A172 (cell line): Measurements from ENCODE around the gene ASTN2. TPM values are rescaled to one million over a fixed set of nuclear protein-coding genes. Genes with fewer than 3 reads are reported as not detected.

Source experiments
- DNase-seq: peaks from one replicate; pipeline ENCODE4 v3.0.0-alpha.2; 2015; ENCODE audit warnings: low spot score
- total RNA-seq: library from RNA; depleted of rRNA; stranded (reverse); fragments of >200 nt; shearing (Covaris generic); gene quantifications from 2 replicates; pipeline ENCODE4 v1.2.3, GENCODE V29; 2014

The ASTN2 gene
- total RNA-seq, 1 experiment from 2014 or later, result 8.5 TPM

GRCh38 chr9:117121316-117121715, 293.5 kb downstream of the ASTN2 start:
- DNase-seq, result no peak

GRCh38 chr9:117120061-117120460, 294.8 kb downstream of the ASTN2 start:
- DNase-seq, result peak; percentile 9

- DNase-seq, result no peak
Observed at GRCh38 chr9:117116084-117116483, 298.8 kb downstream of the ASTN2 start.

- DNase-seq, result no peak
Observed at GRCh38 chr9:117114768-117115167, 300.1 kb downstream of the ASTN2 start.

GRCh38 chr9:117104716-117105495, 310.0 kb downstream of the ASTN2 start:
- no peak for DNase-seq

GRCh38 chr9:117104206-117104605, 310.7 kb downstream of the ASTN2 start:
- DNase-seq, result no peak

- DNase-seq, result no peak
Observed at GRCh38 chr9:117103438-117104110, 311.3 kb downstream of the ASTN2 start.

GRCh38 chr9:117101008-117101407, 313.8 kb downstream of the ASTN2 start:
- no peak for DNase-seq

GRCh38 chr9:117098331-117098730, 316.5 kb downstream of the ASTN2 start:
- no peak for DNase-seq

GRCh38 chr9:117097761-117098160, 317.1 kb downstream of the ASTN2 start:
- DNase-seq, result no peak

GRCh38 chr9:117096138-117096537, 318.7 kb downstream of the ASTN2 start:
- DNase-seq, result no peak

GRCh38 chr9:117095081-117095480, 319.8 kb downstream of the ASTN2 start:
- DNase-seq, result no peak

- no peak for DNase-seq
Observed at GRCh38 chr9:117093891-117094844, 320.7 kb downstream of the ASTN2 start.

GRCh38 chr9:117092582-117092981, 322.3 kb downstream of the ASTN2 start:
- no peak for DNase-seq

GRCh38 chr9:117091529-117091928, 323.3 kb downstream of the ASTN2 start:
- DNase-seq, result no peak

- DNase-seq, result no peak
Observed at GRCh38 chr9:117088786-117089185, 326.1 kb downstream of the ASTN2 start.

GRCh38 chr9:117088140-117088539, 326.7 kb downstream of the ASTN2 start:
- no peak for DNase-seq

GRCh38 chr9:117084221-117084620, 330.6 kb downstream of the ASTN2 start:
- DNase-seq, result no peak

- DNase-seq, result no peak
Observed at GRCh38 chr9:117083559-117083958, 331.3 kb downstream of the ASTN2 start.

GRCh38 chr9:117081641-117082317, 333.1 kb downstream of the ASTN2 start:
- DNase-seq, result no peak

GRCh38 chr9:117080765-117081390, 334.0 kb downstream of the ASTN2 start:
- no peak for DNase-seq
